NB4 (cell line): ENCODE results near the gene FIP1L1.

Experiments
- DNase-seq: peaks from one replicate; pipeline ENCODE4 v3.0.0; 2010; ENCODE audit warnings: low read depth
- H3K4me3 ChIP-seq: one replicate; pipeline ENCODE4 v1.5.1; 2011; ENCODE audit warnings: mild to moderate bottlenecking, low read depth, low read length, moderate library complexity
- CTCF ChIP-seq: IDR thresholded peaks from one replicate; pipeline ENCODE4 v1.5.1; 2012; ENCODE audit warnings: low read depth, low read length
- MAX ChIP-seq: IDR thresholded peaks from 2 replicates; pipeline ENCODE4 v1.6.1; 2011; ENCODE audit warnings: low read depth, low read length
- MYC ChIP-seq: IDR thresholded peaks from 2 replicates; pipeline ENCODE4 v1.6.1; 2011; ENCODE audit warnings: low read depth, low read length
- POLR2A ChIP-seq: IDR thresholded peaks from 2 replicates; pipeline ENCODE4 v1.6.1; 2011; ENCODE audit warnings: mild to moderate bottlenecking; ENCODE audit not compliant: insufficient read length; ENCODE audit errors: extremely low read depth

Gene FIP1L1

GRCh38 chr4:53500546-53500945 is 123.1 kb downstream of the FIP1L1 start:
- no peak for TF ChIP-seq POLR2A
- TF ChIP-seq MAX = no peak
- no peak for TF ChIP-seq CTCF
- no peak for TF ChIP-seq MYC
- H3K4me3 ChIP-seq = no peak overlapping the region
- DNase-seq = no peak

GRCh38 chr4:53501561-53501960 is 124.1 kb downstream of the FIP1L1 start:
- H3K4me3 ChIP-seq = no peak overlapping the region
- TF ChIP-seq MYC = no peak
- TF ChIP-seq MAX = no peak
- TF ChIP-seq CTCF = no peak
- no peak for DNase-seq

GRCh38 chr4:53502094-53502493 is 124.7 kb downstream of the FIP1L1 start:
- DNase-seq = no peak
- no peak overlapping the region for H3K4me3 ChIP-seq
- TF ChIP-seq MYC (no peak), POLR2A (no peak), CTCF (no peak), MAX (no peak)

- H3K4me3 ChIP-seq = no peak overlapping the region
- DNase-seq = no peak
- TF ChIP-seq CTCF (no peak), MAX (no peak), POLR2A (no peak), MYC (no peak)
Observed at GRCh38 chr4:53505947-53506346, 128.5 kb downstream of the FIP1L1 start.

- no peak for TF ChIP-seq CTCF
- no peak for TF ChIP-seq MYC
- TF ChIP-seq MAX = no peak
- no peak for TF ChIP-seq POLR2A
- no peak for DNase-seq
- no peak overlapping the region for H3K4me3 ChIP-seq
Observed at GRCh38 chr4:53507058-53507457, 129.6 kb downstream of the FIP1L1 start.

- no peak for DNase-seq
- TF ChIP-seq CTCF = no peak
- TF ChIP-seq MAX = no peak
- TF ChIP-seq MYC = no peak
- no peak for TF ChIP-seq POLR2A
- no peak overlapping the region for H3K4me3 ChIP-seq
Observed at GRCh38 chr4:53507671-53508286, 130.3 kb downstream of the FIP1L1 start.
